ENCODE data around the gene PPP1R27.
A peak's percentile ranks its signal among the peaks of the same experiment; 100 is the strongest.

PPP1R27 gene

GRCh38 chr17:81834831-81835267, at the start of gene PPP1R27:
TSS of gene PPP1R27 (minus strand) at chr17:81835050. CDS start at chr17:81834953, 97 bp downstream.
- no peak for DNase-seq

- DNase-seq = no peak
Measured at GRCh38 chr17:81884520-81884919, 49.7 kb upstream of the PPP1R27 start.

GRCh38 chr17:81879121-81879520, 44.3 kb upstream of the PPP1R27 start:
- DNase-seq = no peak

GRCh38 chr17:81878294-81878693, 43.4 kb upstream of the PPP1R27 start:
- DNase-seq = no peak

GRCh38 chr17:81877569-81877968, 42.7 kb upstream of the PPP1R27 start:
- no peak for DNase-seq

GRCh38 chr17:81871387-81872230, 36.8 kb upstream of the PPP1R27 start:
- peak; percentile 97 for DNase-seq

- no peak for DNase-seq
Measured at GRCh38 chr17:81870981-81871386, 36.1 kb upstream of the PPP1R27 start, which contains the start of gene ARHGDIA. TSS of gene ARHGDIA (minus strand) at chr17:81871337. CDS start at chr17:81869930, 1,407 bp downstream.

GRCh38 chr17:81870131-81870980, 35.5 kb upstream of the PPP1R27 start:
- DNase-seq = peak; percentile 64

- DNase-seq = peak; percentile 77
Measured at GRCh38 chr17:81869221-81870130, 34.6 kb upstream of the PPP1R27 start.

- no peak for DNase-seq
Measured at GRCh38 chr17:81868674-81869220, 33.9 kb upstream of the PPP1R27 start.

GRCh38 chr17:81867991-81868673, 33.3 kb upstream of the PPP1R27 start:
- DNase-seq = peak; percentile 38

- DNase-seq = peak; percentile 54
Measured at GRCh38 chr17:81867170-81867990, 32.5 kb upstream of the PPP1R27 start.

GRCh38 chr17:81866440-81867169, 31.8 kb upstream of the PPP1R27 start:
- peak; percentile 39 for DNase-seq

- DNase-seq = peak; percentile 39
Measured at GRCh38 chr17:81865733-81866439, 31.0 kb upstream of the PPP1R27 start.

GRCh38 chr17:81865358-81865732, 30.5 kb upstream of the PPP1R27 start:
- DNase-seq = no peak

- DNase-seq = no peak
Measured at GRCh38 chr17:81863833-81864768, 29.3 kb upstream of the PPP1R27 start.

GRCh38 chr17:81863123-81863675, 28.3 kb upstream of the PPP1R27 start:
- no peak for DNase-seq
